HepG2 (cell line): ENCODE data around the gene SEMA4F. TPM values are rescaled to one million over a fixed set of nuclear protein-coding genes. Genes with fewer than 3 reads are reported as not detected.
A peak's percentile ranks its signal among the peaks of the same experiment; 100 is the strongest.

ENCODE experiments used
- ARID5B ChIP-seq: IDR thresholded peaks from 2 replicates; pipeline ENCODE4 v1.4.0; 2020; ENCODE audit warnings: mild to moderate bottlenecking, missing genetic modification reagents
- BHLHE40 ChIP-seq: IDR thresholded peaks from 2 replicates; pipeline ENCODE4 v1.6.1; 2011; ENCODE audit warnings: low read length, improper control_type of control experiment
- GZF1 ChIP-seq: sonication (generic); formaldehyde crosslinking; IDR thresholded peaks from 2 replicates; pipeline ENCODE4 v1.5.1; 2020; ENCODE audit warnings: mild to moderate bottlenecking, missing genetic modification reagents
- HOXA7 ChIP-seq: sonication (generic); formaldehyde crosslinking; IDR thresholded peaks from 2 replicates; pipeline ENCODE4 v1.8.1; 2022; ENCODE audit warnings: mild to moderate bottlenecking, missing genetic modification reagents, moderate library complexity
- ISL2 ChIP-seq: sonication (generic); formaldehyde crosslinking; IDR thresholded peaks from 2 replicates; pipeline ENCODE4 v1.5.0; 2020; ENCODE audit warnings: missing genetic modification reagents
- KDM5A ChIP-seq: fragments of 200-600 bp; sonication (generic); IDR thresholded peaks from 2 replicates; pipeline ENCODE4 v1.7.0; 2018; ENCODE audit warnings: antibody characterized with exemption, mild to moderate bottlenecking, low read length, borderline replicate concordance
- KMT2B ChIP-seq: IDR thresholded peaks from 2 replicates; pipeline ENCODE4 v1.6.1; 2016; ENCODE audit warnings: missing genetic modification reagents, missing compliant biosample characterization
- MAFF ChIP-seq: IDR thresholded peaks from 2 replicates; pipeline ENCODE4 v1.6.1; 2011; ENCODE audit warnings: low read depth, low read length, improper control_type of control experiment
- MIXL1 ChIP-seq: IDR thresholded peaks from 2 replicates; pipeline ENCODE4 v1.6.1; 2016
- MYC ChIP-seq: sonication (generic); formaldehyde crosslinking; IDR thresholded peaks from 2 replicates; pipeline ENCODE4 v1.9.0; 2021; ENCODE audit warnings: missing genetic modification reagents, borderline replicate concordance
- NAIF1 ChIP-seq: sonication (generic); formaldehyde crosslinking; IDR thresholded peaks from 2 replicates; pipeline ENCODE4 v1.5.0; 2020; ENCODE audit warnings: mild to moderate bottlenecking, missing genetic modification reagents, borderline replicate concordance
- NR2F6 ChIP-seq, 2 experiments: IDR thresholded peaks; 2 replicates each; pipeline ENCODE4 v1.6.1; 2016; ENCODE audit warnings: antibody characterized with exemption in 1 of 2, mild to moderate bottlenecking in 1 of 2
- PATZ1 ChIP-seq: sonication (generic); formaldehyde crosslinking; IDR thresholded peaks from 2 replicates; pipeline ENCODE4 v1.4.0; 2020; ENCODE audit warnings: missing genetic modification reagents
- PAXIP1 ChIP-seq: sonication (generic); formaldehyde crosslinking; conservative IDR thresholded peaks from 2 replicates; pipeline ENCODE4 v1.4.0; 2020; ENCODE audit warnings: mild to moderate bottlenecking, missing genetic modification reagents, moderate library complexity
- PPARG ChIP-seq: conservative IDR thresholded peaks from 2 replicates; pipeline ENCODE4 v1.6.1; 2016; ENCODE audit warnings: missing biosample characterization, missing genetic modification reagents
- ZFP1 ChIP-seq: IDR thresholded peaks from 2 replicates; pipeline ENCODE4 v1.6.1; 2016
- ZNF275 ChIP-seq: sonication (generic); formaldehyde crosslinking; IDR thresholded peaks from 2 replicates; pipeline ENCODE4 v1.8.0; 2022; ENCODE audit warnings: missing genetic modification reagents, mild to moderate bottlenecking, inconsistent platforms, borderline replicate concordance
- ZNF296 ChIP-seq: sonication (generic); formaldehyde crosslinking; conservative IDR thresholded peaks from 2 replicates; pipeline ENCODE4 v1.5.0; 2020; ENCODE audit warnings: mild to moderate bottlenecking, missing genetic modification reagents
- ZNF33B ChIP-seq: sonication (generic); formaldehyde crosslinking; IDR thresholded peaks from 2 replicates; pipeline ENCODE4 v1.5.1; 2020; ENCODE audit warnings: mild to moderate bottlenecking, missing genetic modification reagents
- ZNF552 ChIP-seq: sonication (generic); formaldehyde crosslinking; IDR thresholded peaks from 2 replicates; pipeline ENCODE4 v1.9.0; 2022; ENCODE audit warnings: missing genetic modification reagents, mild to moderate bottlenecking, borderline replicate concordance
- ZNF790 ChIP-seq: sonication (generic); formaldehyde crosslinking; IDR thresholded peaks from 2 replicates; pipeline ENCODE4 v1.8.0; 2022; ENCODE audit warnings: missing genetic modification reagents, mild to moderate bottlenecking, borderline replicate concordance
- polyA plus RNA-seq, 8 experiments: library from polyadenylated mRNA; depleted of rRNA in 3 of 8; stranded (reverse) in 7 of 8; unstranded in 1 of 8; fragments of >200 nt; fragmentation: Illumina TruSeq in 4 of 8; extraction: Trizol in 4 of 8; gene quantifications; 2 replicates each; pipeline versions ENCODE4 v1.2.1 to v1.2.3, GENCODE V29; 2011 to 2016; ENCODE audit warnings: low read depth in 4 of 8, missing spikeins in 1 of 8, mixed read lengths in 1 of 8; ENCODE audit not compliant: insufficient read depth in 1 of 8
- total RNA-seq, 5 experiments: library from RNA; depleted of rRNA; stranded (reverse); fragments of >200 nt; fragmentation: Illumina TruSeq; extraction: Trizol; gene quantifications; 2 replicates each; pipeline ENCODE4 v1.2.3, GENCODE V29; 2016; ENCODE audit warnings: low read depth in 1 of 5

Gene SEMA4F
- total and polyA plus RNA-seq, 2 of the 13 experiments (the other 11 are each of a cell fraction or from before 2014, with no cell fraction given) = 7.1 to 10.3 TPM

- TF ChIP-seq GZF1 (CRISPR knock-in tag) (no peak), MAFF (no peak), ISL2 (CRISPR knock-in tag) (0 out of 2 replicates have a peak, but pooled peaks have one; percentile 29), KMT2B (no peak), NR2F6 (IDR thresholded peaks at IDR 0.05) (no peak), NR2F6 (CRISPR knock-in tag; IDR thresholded peaks at IDR 0.05) (no peak), ZNF33B (CRISPR knock-in tag) (no peak), ZNF790 (CRISPR knock-in tag) (no peak), HOXA7 (no peak), ZFP1 (CRISPR knock-in tag) (0 out of 2 replicates have a peak, but pooled peaks have one; percentile 18), MIXL1 (peak; percentile 48; the same call in 1 of the 2 replicates), NAIF1 (CRISPR knock-in tag) (no peak), PAXIP1 (CRISPR knock-in tag) (0 out of 2 replicates have a peak, but pooled peaks have one; percentile 12), BHLHE40 (peak; percentile 15; the same call in 1 of the 2 replicates), PPARG (CRISPR knock-in tag) (0 out of 2 replicates have a peak, but pooled peaks have one; percentile 39), ARID5B (CRISPR knock-in tag) (0 out of 2 replicates have a peak, but pooled peaks have one; percentile 20), ZNF296 (no peak), KDM5A (no peak), MYC (CRISPR knock-in tag) (no peak), ZNF275 (CRISPR knock-in tag) (no peak), PATZ1 (CRISPR knock-in tag) (no peak), ZNF552 (CRISPR knock-in tag) (no peak)
Measured at GRCh38 chr2:74690571-74690970, 36.5 kb downstream of the SEMA4F start (continued).
